ENCODE measurements around the gene KRTAP29-1. TPM values are rescaled to one million over a fixed set of nuclear protein-coding genes. Genes with fewer than 3 reads are reported as not detected.

The KRTAP29-1 gene
- total RNA-seq, 1 donor from 2014 or later, result not detected

GRCh38 chr17:41322903-41323895, 20.5 kb upstream of the KRTAP29-1 start:
- TF ChIP-seq CTCF (IDR thresholded peaks at IDR 0.05), result no peak
- no peak overlapping the region for H3K27ac ChIP-seq
- no peaks in the 10 kb centered on the region for H3K36me3 ChIP-seq
- no peak overlapping the region for H3K4me3 ChIP-seq
- H3K9me3 ChIP-seq, result peaks cover 12% of the 10 kb centered on the region
- DNase-seq, result no peak
- no peaks in the 10 kb centered on the region for H3K4me1 ChIP-seq
- ATAC-seq, result peak in 1 of 2 donors; percentile 8
- intact Hi-C loops (cut with DNase I), result no loop called here
- no peaks in the 10 kb centered on the region for H3K27me3 ChIP-seq (ENCODE audit: low read depth)

GRCh38 chr17:41322094-41322902, 19.6 kb upstream of the KRTAP29-1 start:
- Histone ChIP-seq H3K27me3 (ENCODE audit: low read depth) (no peaks in the 10 kb centered on the region), H3K9me3 (peaks cover 12% of the 10 kb centered on the region), H3K4me3 (no peak overlapping the region), H3K4me1 (no peaks in the 10 kb centered on the region), H3K36me3 (no peaks in the 10 kb centered on the region), H3K27ac (no peak overlapping the region)
- ATAC-seq, result peak; percentile 45 to 65
- DNase-seq, result no peak
- intact Hi-C loops (cut with DNase I), result no loop called here
- peak; percentile 68 for TF ChIP-seq CTCF (IDR thresholded peaks at IDR 0.05)

DNA sequence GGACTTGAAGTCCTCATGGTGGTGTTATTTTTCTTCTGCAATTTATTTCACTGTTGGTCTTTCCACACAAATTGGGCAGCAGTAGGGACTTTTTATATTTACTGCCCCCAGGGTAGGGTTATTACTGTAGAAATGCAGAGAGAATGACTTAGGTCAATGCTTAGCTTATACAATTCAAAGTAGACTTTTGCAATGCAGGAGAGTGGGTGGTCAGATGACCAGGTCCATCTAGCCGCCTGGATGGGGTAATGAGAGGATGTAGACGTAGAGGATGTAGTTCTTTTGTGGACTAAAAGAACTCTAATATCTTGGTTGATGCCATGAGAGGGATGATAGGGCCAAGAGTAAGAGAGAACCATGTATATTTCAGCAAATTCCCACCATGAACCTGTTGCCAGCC, 15.6 kb upstream of the KRTAP29-1 start:
- intact Hi-C loops (cut with DNase I), result no loop called here
- Histone ChIP-seq H3K27me3 (ENCODE audit: low read depth) (peaks cover 4% of the 10 kb centered on the region), H3K9me3 (peaks cover 12% of the 10 kb centered on the region), H3K36me3 (no peaks in the 10 kb centered on the region), H3K4me1 (no peaks in the 10 kb centered on the region), H3K4me3 (no peak overlapping the region), H3K27ac (no peak overlapping the region)
- DNase-seq, result no peak
- no peak for ATAC-seq
- no peak for TF ChIP-seq CTCF (IDR thresholded peaks at IDR 0.05)

- peaks cover 12% of the 10 kb centered on the region for H3K9me3 ChIP-seq
- intact Hi-C loops (cut with DNase I), result no loop called here
Measured at GRCh38 chr17:41315814-41316445, 13.3 kb upstream of the KRTAP29-1 start.

More at GRCh38 chr17:41315814-41316445, 13.3 kb upstream of the KRTAP29-1 start:
- ATAC-seq, result no peak
- Histone ChIP-seq H3K27ac (no peak overlapping the region), H3K4me1 (no peaks in the 10 kb centered on the region), H3K4me3 (no peak overlapping the region), H3K27me3 (ENCODE audit: low read depth) (peaks cover 4% of the 10 kb centered on the region), H3K36me3 (no peaks in the 10 kb centered on the region)
- TF ChIP-seq CTCF (IDR thresholded peaks at IDR 0.05), result no peak
- DNase-seq, result no peak
